GM21447 (cell line): ENCODE data around the gene SIGLEC9.

Experiments used
- ATAC-seq: cut with Tn5 transposase; IDR thresholded peaks from one replicate; pipeline ENCODE4 v1.9.1; 2021; ENCODE audit not compliant: unreplicated experiment

SIGLEC9 gene

DNA sequence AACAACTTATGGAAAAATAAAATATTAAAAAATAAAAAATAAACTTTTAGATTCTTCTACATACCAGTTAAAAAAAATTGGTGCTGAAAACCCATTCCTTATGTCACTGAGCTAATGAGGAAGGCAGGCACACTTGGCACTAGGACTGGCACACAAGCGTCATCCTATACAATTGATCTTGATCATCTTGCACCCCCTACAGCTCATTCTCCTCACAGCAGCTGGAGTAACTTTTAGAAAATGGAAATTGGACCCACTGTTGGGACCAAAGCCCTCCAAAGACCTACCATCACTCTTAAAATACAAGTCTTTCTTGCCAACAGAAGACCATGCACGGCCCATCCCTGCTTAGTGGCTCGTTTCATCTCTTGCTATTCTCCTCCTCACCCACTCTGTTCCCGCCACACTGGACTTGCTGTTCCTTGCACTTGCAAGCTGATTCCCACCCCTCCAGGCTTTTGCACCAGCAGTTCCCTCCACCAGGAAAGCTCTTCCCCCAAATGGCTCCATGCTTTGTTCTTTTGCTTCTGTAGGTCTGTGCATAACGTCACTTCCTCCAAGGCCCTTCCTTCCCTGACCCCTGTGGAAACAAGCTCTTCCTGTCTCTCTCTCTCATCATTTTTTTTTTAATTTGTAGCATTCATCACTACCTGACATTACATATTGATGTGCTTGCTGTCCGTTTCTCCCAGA is 28.1 kb upstream of the SIGLEC9 start:
- ATAC-seq: no peak

- ATAC-seq: no peak
Measured at GRCh38 chr19:51097166-51097738, 27.5 kb upstream of the SIGLEC9 start.

DNA sequence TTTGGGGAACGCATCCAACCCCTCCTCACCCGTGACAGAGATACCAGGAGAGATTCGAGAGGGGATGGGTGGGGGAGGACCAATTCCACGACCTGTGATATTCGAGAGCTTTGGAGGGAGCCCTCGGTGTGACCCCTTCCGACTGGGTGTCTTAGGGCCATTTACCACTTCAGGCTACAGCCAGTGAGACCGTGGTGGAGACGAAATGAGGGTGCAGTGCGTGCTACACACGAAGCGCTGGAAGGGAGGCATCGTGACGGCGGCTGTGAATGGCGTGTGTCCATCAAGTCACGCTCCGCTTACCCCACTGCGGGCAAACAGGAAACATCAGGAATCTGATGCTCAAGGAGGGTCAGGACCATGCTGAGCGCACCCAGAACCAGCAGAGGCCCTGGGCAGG is 26.9 kb upstream of the SIGLEC9 start:
- ATAC-seq: no peak

GRCh38 chr19:51098365-51099046 is 26.2 kb upstream of the SIGLEC9 start:
- no peak for ATAC-seq

DNA sequence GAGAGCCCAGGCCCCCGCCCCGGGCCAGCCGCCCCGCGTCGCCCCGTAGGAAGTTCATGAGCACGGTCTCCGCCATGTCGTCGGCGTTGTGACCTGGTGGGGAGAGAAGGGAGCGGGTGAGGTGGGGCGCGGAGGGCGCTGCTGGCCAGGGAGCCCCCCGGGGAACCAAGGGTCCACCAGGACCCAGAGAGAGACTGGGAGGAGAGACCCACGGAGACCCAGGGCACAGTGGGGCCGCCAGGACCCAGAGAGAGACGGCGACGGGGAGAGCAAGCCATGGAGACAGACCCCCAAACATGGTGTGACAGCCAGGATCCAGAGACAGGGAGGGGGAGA is 25.7 kb upstream of the SIGLEC9 start:
- ATAC-seq: no peak

GRCh38 chr19:51100601-51101000 is 24.1 kb upstream of the SIGLEC9 start:
- ATAC-seq: no peak

- no peak for ATAC-seq
Measured at GRCh38 chr19:51101171-51101865, 23.4 kb upstream of the SIGLEC9 start.

- ATAC-seq: no peak
Measured at GRCh38 chr19:51102991-51103390, 21.7 kb upstream of the SIGLEC9 start.

GRCh38 chr19:51103926-51104341 is 20.8 kb upstream of the SIGLEC9 start:
- ATAC-seq: no peak

DNA sequence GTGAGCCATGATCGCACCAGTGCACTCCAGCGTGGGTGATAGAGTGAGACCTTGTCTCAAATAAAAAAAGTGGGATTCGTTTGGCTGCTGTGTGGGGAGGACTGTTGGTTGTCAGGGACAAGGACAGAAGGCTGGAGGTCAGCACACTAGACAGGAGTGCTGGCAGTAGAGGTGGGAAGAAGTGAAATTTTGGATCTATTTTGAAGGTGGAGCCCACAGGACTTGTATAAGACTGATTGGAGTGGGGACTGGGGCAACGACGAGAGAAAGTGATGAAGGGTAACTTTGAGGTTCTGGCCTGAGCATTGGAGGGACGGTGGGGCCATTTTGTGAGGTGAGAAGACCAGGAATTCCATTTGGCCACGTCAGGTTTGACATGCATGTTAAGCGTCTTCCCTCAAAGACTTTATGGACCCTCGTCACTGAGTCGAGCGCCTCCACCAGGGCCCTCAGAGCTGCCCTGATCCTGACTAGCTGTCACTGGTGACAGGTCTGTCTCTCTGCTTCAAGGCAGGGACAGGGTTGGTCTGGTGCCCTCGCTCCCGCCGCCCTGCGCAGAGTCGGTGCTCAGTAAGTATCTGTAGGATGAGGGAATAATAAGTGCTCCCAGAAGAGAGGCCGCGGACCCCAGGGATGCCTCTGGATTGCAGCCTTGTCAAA is 17.2 kb upstream of the SIGLEC9 start:
- ATAC-seq: no peak

GRCh38 chr19:51108066-51108804 is 16.5 kb upstream of the SIGLEC9 start, which contains the start of gene CTU1:
TSS of gene CTU1 (minus strand) at chr19:51108409. CDS start at chr19:51104569, 3,840 bp downstream.
- ATAC-seq: peak; percentile 95

- ATAC-seq: peak; percentile 32
Measured at GRCh38 chr19:51108805-51109146, 15.9 kb upstream of the SIGLEC9 start.

GRCh38 chr19:51110666-51110971 is 14.1 kb upstream of the SIGLEC9 start:
- no peak for ATAC-seq

GRCh38 chr19:51111606-51112005 is 13.1 kb upstream of the SIGLEC9 start:
- no peak for ATAC-seq

- ATAC-seq: no peak
Measured at GRCh38 chr19:51114087-51114729, 10.5 kb upstream of the SIGLEC9 start.

GRCh38 chr19:51116736-51117286 is 7.9 kb upstream of the SIGLEC9 start:
- no peak for ATAC-seq

GRCh38 chr19:51119101-51119500 is 5.6 kb upstream of the SIGLEC9 start:
- no peak for ATAC-seq

- no peak for ATAC-seq
Measured at GRCh38 chr19:51119611-51120010, 5.1 kb upstream of the SIGLEC9 start.

DNA sequence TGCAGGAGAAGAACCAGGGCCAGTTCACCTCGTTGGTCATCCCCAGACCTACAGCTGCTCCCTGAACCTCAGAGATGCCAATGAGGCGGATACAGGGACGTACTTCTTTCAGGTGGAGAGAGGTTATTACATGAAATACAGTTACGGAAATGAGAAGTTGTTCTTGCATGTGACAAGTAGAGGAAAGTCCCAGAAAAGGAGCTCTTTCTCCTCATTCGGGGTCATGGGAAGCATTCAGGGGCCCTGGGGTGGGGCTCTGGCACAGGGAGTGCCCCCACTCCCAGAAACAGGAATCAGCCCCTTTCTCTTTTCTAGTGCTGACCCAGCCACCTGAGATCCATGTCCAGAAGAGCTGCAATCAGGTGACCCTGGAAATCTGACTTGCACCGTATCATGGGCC is 4.5 kb upstream of the SIGLEC9 start:
- no peak for ATAC-seq

DNA sequence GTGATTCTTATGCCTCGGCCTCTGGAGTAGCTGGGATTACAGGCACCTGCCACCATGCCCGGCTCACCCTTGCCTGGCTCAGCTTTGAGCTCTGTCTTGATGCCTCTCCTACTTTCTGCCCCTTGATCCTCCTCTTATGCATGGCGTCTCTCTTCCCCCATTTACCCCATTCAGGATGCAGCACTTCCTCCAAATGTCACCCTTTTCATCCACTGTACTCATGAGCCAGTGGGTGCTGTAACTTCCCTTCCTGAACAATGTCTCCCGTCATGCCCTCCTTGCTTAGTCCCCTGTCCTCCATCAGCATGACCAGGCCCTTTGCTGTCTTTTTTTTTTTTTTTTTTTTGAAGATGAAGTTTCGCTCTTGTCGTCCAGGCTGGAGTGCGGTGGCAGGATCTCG is 3.4 kb upstream of the SIGLEC9 start:
- no peak for ATAC-seq
